Stimulated activated CD4-positive, alpha-beta T cell treated with anti-CD3 and anti-CD28 coated beads, TNF-alpha, amount 100 ng/mL, for 4 hours (primary cell): ENCODE results near the gene BBS10.
A peak's percentile ranks its signal among the peaks of the same experiment; 100 is the strongest.
"Not testable (repeated sequence)": the region's sequence is repeated elsewhere in the genome, so short reads cannot be mapped to it uniquely, and the experiment has no call there.

ENCODE experiments used
- DNase-seq, 3 experiments: peaks; one replicate each; pipeline ENCODE4 v3.0.0-alpha.2; 2020; ENCODE audit warnings: low read depth in 3 of 3

The BBS10 gene

GRCh38 chr12:76348079-76348901, at the start of gene BBS10:
Gene BBS10 (minus strand): TSS chr12:76348415. CDS start chr12:76348358, 57 bp downstream.
- DNase-seq, result peak; percentile 66 to 72 (median 70)

- no peak for DNase-seq
Observed at GRCh38 chr12:76391461-76391860, 43.2 kb upstream of the BBS10 start.

DNA sequence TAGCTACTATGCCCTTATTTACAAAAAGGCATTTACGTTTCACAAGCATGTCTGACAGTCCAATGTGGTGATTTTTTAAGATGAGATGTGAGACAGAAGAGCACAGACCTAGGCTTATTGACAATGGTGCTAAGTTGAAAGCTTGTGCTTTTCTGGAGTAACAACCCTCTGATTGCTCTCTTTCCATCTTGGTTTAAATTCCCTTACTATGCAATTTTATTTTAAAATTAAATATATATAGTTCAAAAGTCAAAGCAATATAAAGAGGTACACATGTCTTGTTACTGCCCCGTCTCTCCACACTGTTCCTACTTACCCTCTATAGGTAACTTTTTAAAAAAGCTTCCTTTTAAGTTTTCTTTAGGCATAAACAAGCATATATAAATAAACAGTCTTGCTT, 39.4 kb upstream of the BBS10 start:
- DNase-seq, result no peak

GRCh38 chr12:76384560-76384959, 36.3 kb upstream of the BBS10 start:
- DNase-seq, result no peak

DNA sequence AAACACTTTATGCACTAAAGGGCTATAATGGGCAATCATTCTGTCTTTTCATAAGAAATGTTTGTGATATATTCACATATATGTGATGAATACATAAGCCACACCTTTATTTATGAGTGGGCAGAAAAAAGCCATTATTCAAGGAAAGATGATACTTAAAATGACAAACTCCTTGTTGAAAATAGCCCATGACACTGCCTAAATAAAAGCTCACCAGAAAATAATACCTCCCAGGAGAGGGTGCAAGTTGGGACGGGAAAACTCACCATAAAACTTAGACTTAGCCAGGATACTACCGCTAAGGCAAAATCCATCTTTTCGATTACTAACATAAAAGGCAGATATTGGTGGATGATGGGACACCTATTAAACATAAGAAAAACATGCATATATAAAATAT, 35.8 kb upstream of the BBS10 start:
- no peak for DNase-seq

GRCh38 chr12:76379261-76379660, 31.0 kb upstream of the BBS10 start:
- DNase-seq, result no peak

GRCh38 chr12:76376876-76377275, 28.7 kb upstream of the BBS10 start:
- not testable (repeated sequence) for DNase-seq

DNA sequence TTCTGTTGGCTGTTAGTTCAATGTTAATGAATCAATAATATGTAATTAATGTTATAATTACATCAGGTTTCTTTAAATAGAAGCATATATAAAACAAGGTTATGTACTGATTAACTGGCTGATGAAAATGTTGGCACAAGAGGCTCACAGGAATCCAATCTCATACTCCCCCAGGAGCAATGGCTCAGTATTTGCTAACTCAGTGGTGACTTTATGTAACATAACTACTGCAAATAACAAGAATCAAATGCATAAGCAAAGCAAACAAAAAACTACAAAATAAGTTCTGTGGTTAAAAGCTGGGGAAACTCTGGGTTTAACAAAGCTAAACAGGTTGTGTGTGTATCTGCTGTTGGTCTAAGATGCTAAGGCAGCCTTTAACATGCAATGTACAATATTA, 27.7 kb upstream of the BBS10 start:
- DNase-seq, result no peak

DNA sequence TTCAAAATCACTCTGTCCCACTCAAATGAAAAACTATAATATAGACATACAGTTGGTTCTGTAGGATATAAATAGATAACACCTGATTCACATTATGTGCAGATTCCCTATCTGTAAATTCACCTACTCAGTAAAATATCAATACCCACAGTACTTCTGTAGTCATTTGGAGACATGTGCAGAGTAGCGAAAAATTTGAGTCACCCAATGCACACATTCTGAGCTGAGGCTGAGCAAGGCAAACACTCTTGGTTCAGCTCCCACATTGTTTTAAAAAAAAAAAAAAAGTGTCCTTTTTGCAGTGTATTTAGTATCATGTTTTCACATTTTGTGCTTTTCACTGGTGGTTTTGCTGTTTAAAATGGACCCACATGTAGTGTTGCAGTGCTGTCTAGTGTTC, 27.3 kb upstream of the BBS10 start:
- DNase-seq, result no peak

DNA sequence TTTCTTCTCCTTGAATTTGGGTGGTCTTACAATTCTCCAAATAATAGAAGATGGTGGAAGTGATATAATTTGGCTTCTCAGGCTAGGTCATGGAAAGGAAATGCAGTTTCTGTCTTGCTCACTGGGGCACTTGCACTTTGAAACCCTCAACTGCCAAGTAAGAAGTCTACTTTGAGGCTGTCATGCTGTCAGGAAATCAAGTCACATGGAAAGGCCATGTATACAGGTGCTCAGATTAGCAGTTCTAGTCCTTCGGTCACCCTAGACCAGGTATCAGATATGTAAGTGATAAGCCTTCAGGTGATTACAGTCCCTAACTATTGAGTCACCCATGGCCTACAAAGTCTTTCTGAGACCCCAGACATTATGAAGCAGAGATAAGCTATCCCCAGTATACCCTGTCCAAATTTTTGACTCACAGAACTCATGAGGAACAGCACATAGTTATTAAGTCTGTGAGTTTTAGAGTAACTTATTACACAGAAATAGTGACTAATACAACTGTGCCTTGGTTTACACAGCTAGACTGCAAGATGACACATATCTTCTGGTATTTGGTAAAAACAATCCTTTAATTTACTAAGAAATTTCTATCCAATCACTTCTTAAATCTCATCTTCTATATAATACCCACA, 26.3 kb upstream of the BBS10 start:
- DNase-seq, result no peak

GRCh38 chr12:76368230-76368629, 20.0 kb upstream of the BBS10 start:
- no peak for DNase-seq

- DNase-seq, result no peak
Observed at GRCh38 chr12:76366163-76366562, 17.9 kb upstream of the BBS10 start.

GRCh38 chr12:76364131-76364530, 15.9 kb upstream of the BBS10 start:
- DNase-seq, result not testable (repeated sequence)

DNA sequence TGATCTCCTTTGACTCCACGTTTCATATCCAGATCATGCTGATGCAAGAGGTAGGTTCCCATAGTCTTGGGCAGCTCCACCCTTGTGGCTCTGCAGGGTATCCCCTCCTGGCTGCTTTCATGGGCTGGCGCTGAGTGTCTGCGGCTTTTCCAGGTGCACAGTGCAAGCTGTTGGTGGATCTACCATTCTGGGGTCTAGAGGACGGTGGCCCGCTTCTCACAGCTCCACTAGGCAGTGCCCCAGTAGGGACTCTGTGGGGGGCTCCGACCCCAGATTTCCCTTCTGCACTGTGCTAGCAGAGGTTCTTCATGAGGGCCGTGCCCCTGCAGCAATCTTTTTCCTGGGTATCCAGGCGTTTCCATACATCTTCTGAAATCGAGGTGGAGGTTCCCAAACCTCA, 12.1 kb upstream of the BBS10 start:
- DNase-seq, result no peak

- no peak for DNase-seq
Observed at GRCh38 chr12:76356071-76356470, 7.9 kb upstream of the BBS10 start.

DNA sequence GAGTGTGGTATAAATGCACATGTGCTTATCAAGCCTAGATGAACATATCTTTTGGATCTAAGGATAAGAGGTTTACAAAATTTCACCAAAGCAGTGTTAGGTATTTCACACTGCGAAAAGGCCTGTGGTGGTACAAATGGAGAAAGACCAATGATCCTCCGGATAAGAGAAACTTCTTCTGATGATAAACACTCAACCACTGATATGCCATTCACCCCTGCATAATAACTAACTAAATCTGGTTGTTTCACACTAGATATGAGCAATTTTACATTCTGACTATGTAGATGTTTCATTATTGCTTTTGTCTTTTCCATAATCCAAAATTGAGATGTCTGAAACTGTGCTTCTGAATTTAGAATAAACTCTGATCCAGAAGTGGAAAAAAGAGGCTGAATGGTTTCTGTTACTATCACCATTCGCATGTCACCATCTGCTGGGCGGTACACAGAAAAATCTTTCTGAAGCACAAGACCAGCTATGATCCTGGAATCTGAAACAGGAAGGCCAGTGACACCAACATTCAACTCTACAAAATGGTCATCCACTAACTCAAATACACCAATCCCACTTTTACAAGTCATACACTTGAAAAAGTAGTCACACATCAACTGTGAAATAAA, 1.3 kb downstream of the BBS10 start:
- DNase-seq, result no peak

- DNase-seq, result no peak
Observed at GRCh38 chr12:76346236-76346635, 2.0 kb downstream of the BBS10 start.

- no peak for DNase-seq
Observed at GRCh38 chr12:76345569-76345968, 2.6 kb downstream of the BBS10 start.

- no peak for DNase-seq
Observed at GRCh38 chr12:76341436-76342030, 6.7 kb downstream of the BBS10 start.

DNA sequence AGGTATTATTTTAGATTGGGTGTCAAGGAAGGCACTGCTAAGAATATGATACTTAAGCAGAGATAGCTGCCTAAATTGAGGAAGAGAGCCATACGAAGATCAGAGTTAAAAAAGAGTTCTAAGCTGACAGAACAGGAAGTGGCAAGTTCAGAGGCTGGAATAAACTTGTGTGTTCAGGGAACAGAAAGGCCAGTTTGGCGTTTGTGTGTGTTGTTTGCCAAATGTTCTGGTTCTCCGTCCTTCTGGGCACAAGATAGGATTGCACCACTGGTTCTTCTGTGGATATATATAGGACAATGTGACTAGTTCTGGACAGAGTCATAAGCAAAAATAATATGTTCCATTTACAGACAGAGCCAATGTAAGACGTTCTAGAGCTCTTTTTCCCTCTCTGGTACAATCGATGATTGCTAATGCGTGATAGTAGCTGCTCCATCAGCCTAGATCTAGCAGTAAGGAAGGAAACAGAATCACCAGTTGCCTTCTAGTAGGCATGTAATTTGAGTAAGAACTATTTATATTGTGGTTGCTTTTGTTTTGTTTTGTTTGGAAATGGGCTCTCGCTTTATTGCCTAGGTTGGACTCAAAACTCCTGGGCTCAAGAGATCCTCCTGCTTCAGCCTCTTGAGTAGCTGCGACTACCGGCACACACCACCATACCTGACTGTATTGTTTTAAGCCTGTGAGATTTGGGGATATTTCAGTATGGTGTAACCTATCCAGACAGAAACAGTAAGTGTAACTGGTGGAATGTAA, 7.4 kb downstream of the BBS10 start:
- no peak for DNase-seq

- DNase-seq, result no peak
Observed at GRCh38 chr12:76337583-76337982, 10.6 kb downstream of the BBS10 start.

- DNase-seq, result no peak
Observed at GRCh38 chr12:76332606-76333005, 15.6 kb downstream of the BBS10 start.
